H1 (cell line): ENCODE results near the gene BRD7. TPM values are rescaled to one million over a fixed set of nuclear protein-coding genes. Genes with fewer than 3 reads are reported as not detected.

Source experiments
- CHD7 ChIP-seq: fragments of 300-600 bp; sonication (generic); IDR thresholded peaks from 2 replicates; pipeline ENCODE4 v1.7.1; 2012; ENCODE audit warnings: low read length, moderate library complexity, mild to moderate bottlenecking, inconsistent platforms; ENCODE audit not compliant: insufficient replicate concordance
- polyA plus RNA-seq, 7 experiments: library from polyadenylated mRNA; depleted of rRNA in 3 of 7; stranded (reverse) in 5 of 7; unstranded in 2 of 7; fragments of >200 nt in 5 of 7; fragments of 200-250 nt in 2 of 7; gene quantifications; 1 replicate in 5 of 7; 2 replicates in 1 of 7; 4 replicates in 1 of 7; pipeline versions ENCODE4 v1.2.1 to v1.2.3, GENCODE V29; 2011 to 2013; ENCODE audit warnings: missing spikeins in 2 of 7, mixed read lengths in 2 of 7
- total RNA-seq: library from RNA; stranded (reverse); fragmentation: NEBNext Ultra II Directional; extraction: Animal tissue kit (Norgen Biotek cat#: 25700); gene quantifications from 2 replicates; pipeline ENCODE4 v1.2.1, GENCODE V29; 2021

BRD7 gene
- total and polyA plus RNA-seq, 2 of the 8 experiments (the other 6 are each of a cell fraction or from before 2014, with no cell fraction given) = 42.5 to 120 TPM

- TF ChIP-seq CHD7 = no peak
Observed at GRCh38 chr16:50323335-50324011, 45.3 kb downstream of the BRD7 start (continued).
